Astrocyte of the cerebellum (primary cell): ENCODE data around the gene OXLD1.

Source experiments
- DNase-seq: peaks from one replicate; pipeline ENCODE4 v3.0.0-alpha.2; 2011; ENCODE audit warnings: low read depth
- H3K4me3 ChIP-seq: 2 replicates; pipeline ENCODE4 v1.5.1; 2011; ENCODE audit warnings: mild to moderate bottlenecking, low read depth, low read length, moderate library complexity
- in situ Hi-C: cut with HindIII; loops from 2 replicates; pipeline ENCODE4 v1.10.0; 2017; ENCODE audit warnings: low sequenced_read_pairs
- TF ChIP-seq, protein P1 (sequence below): IDR thresholded peaks from 2 replicates; pipeline ENCODE4 v1.5.1; 2012; ENCODE audit warnings: low read length, low read depth, moderate library complexity, mild to moderate bottlenecking; ENCODE audit errors: missing control alignments

Gene OXLD1

DNA sequence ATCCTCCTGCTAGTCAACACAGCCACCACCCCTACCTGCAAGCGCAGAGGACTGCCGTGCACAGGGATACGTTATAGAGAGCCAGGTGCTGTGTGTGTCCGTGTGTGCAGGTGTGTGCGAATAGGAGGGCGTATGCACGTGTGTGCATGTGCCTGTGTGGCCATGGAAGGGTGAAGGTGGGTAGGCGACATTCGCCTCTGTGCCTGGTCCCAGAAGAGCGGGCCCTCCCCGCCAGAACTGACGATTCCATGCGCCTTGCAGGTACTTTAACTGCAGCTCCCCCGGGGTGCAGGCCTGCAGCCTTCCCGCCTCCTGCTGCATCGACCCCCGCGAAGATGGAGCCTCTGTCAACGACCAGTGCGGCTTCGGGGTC lies 18.8 kb downstream of the OXLD1 start:
- no peak for DNase-seq
- TF ChIP-seq, protein P1, sequence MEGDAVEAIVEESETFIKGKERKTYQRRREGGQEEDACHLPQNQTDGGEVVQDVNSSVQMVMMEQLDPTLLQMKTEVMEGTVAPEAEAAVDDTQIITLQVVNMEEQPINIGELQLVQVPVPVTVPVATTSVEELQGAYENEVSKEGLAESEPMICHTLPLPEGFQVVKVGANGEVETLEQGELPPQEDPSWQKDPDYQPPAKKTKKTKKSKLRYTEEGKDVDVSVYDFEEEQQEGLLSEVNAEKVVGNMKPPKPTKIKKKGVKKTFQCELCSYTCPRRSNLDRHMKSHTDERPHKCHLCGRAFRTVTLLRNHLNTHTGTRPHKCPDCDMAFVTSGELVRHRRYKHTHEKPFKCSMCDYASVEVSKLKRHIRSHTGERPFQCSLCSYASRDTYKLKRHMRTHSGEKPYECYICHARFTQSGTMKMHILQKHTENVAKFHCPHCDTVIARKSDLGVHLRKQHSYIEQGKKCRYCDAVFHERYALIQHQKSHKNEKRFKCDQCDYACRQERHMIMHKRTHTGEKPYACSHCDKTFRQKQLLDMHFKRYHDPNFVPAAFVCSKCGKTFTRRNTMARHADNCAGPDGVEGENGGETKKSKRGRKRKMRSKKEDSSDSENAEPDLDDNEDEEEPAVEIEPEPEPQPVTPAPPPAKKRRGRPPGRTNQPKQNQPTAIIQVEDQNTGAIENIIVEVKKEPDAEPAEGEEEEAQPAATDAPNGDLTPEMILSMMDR = no peak
- in situ Hi-C loops = no loop called here
- H3K4me3 ChIP-seq = no peak overlapping the region

DNA sequence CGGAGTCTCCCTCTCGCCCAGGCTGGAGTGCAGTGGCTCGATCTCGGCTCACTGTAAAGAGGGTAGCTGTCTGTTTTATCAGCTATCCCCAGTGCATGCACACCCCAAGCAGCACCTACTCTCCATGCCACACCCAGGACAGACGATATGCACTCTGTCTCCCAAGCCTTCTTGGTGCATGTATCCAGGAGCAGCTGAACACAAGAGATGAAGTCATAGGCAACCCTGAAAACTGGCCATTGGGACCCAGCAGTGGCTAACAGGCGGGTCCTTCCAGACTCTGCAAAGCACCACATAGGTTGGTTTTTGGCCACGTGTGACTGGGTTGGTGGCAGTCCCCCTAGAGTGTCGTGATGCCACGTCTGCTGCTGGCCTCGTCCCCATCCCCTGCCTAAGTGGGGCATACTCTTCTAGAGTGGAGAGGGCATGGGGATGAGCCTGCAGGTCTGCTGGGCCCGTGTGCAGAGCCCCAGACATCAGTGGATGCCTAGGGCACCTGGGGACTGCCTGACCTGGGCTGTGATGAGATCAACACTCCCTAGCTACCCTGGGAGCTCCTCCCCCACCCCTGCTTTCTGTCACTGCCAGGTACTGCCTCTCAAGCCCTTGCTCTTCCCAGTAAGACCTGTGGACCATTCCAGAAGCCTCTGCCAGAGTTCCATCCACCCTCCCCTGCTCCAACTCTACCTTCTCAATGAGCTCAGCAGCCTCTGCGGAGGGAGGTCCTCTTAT lies 19.4 kb downstream of the OXLD1 start:
- no peak for DNase-seq
- TF ChIP-seq, protein P1 = no peak
- H3K4me3 ChIP-seq = no peak overlapping the region
- in situ Hi-C loops = no loop called here

DNA sequence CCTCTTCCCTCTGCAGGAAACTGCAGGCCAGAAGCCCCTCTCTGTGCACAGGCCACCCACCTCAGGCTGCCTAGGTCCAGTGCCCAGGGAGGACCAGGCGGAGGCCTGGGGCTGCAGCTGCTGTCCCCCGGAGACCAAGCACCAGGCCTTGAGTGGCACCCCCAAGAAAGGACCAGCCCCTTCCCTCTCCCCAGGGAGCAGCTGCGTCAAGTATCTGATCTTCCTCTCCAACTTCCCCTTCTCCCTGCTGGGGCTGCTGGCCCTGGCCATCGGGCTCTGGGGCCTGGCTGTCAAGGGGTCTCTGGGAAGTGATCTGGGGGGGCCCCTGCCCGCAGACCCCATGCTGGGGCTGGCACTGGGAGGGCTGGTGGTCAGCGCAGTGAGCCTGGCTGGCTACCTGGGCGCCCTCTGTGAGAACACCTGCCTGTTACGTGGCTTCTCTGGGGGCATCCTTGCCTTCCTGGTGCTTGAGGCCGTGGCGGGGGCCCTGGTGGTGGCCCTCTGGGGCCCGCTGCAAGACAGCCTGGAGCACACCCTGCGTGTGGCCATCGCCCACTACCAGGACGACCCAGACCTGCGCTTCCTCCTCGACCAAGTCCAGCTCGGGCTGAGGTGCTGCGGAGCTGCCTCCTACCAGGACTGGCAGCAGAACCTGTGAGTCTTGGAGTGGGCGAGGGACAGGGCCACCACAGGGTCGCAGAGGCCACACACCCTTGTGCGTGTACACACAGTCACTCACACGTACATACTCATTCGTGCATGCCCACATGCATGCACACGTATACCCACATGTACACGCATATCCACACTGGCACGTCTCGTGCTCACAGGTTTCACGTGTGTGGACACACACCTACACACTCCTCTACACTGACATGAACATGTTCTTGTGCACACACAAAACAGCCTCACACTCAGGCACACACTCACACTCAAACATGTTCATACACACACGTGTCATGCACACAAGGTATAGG lies 21.1 kb downstream of the OXLD1 start:
- TF ChIP-seq, protein P1 = no peak
- in situ Hi-C loops = no loop called here
- H3K4me3 ChIP-seq = no peak overlapping the region
- no peak for DNase-seq

DNA sequence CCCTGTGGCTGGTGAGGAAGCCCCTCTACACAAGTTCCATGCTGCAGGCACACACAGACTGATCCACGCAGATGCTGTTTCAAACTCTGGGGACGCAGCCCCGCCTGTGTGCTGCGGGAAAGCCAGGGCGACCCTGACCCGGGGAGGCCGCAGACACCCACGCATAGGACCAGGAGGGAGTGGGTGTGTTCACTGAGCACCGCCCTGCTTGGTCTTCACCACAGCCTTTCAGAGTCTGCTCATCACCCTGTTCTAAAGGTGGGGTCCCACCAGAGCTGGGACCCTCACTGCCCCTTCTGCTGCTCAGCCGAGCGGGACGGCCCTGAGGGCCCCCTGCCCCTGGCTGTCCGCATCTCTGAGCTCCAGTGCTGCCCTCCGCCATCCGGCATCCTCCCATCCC lies 21.9 kb downstream of the OXLD1 start:
- DNase-seq = no peak
- H3K4me3 ChIP-seq = no peak overlapping the region
- in situ Hi-C loops = no loop called here
- TF ChIP-seq, protein P1 = no peak

DNA sequence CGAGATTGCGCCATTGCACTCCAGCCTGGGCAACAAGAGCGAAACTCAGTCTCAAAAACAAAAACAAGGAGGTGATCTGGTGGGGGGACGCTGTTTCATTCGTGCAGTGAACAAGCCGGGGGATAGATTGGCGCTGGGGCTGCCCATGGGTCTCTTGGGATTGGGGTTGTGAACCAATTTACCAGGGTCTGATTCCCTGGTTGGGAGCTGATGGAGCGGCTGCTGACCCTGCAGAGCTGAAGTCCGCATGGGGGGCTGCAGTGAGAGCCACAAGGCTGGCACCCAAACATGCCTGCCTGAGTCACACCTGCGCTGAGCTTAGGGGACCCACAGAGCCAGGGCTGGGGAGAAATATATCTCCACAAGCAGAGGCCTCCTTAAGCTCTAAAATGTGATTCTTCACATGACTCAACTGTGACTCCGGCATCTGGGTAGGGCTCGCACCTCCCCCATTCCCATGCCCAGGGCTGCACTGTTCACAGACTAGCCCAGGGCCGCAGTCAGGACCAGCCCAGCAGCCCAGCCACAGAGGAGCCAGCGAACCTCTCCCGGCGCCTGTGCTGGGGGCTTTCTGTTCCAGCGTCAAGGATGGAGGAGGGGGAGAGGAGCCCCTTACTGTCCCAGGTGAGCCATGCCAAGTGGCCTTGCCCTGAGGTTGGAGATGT lies 24.4 kb downstream of the OXLD1 start:
- in situ Hi-C loops = no loop called here
- TF ChIP-seq, protein P1 = no peak

DNA sequence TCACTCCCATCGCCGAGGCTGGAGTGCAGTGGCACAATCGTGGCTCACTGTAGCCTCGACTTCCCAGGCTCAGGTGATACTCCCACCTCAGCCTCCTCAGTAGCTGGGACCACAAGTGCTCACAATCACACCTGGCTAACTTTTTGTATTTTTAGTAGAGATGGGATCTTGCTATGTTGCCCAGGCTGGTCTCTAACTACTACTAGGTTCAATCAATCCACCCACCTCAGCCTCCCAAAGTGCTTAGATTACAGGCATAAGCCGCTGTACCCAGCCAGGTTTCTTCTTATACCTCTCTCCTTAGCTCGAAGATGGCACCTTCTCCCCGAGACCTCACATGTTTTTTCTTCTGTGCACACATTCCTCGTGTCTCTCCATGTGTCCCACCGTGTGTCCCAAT lies 26.4 kb downstream of the OXLD1 start:
- in situ Hi-C loops = no loop called here
- no peak for DNase-seq
- H3K4me3 ChIP-seq = no peak overlapping the region
- TF ChIP-seq, protein P1 = no peak

More for the DNA sequence above, 24.4 kb downstream of the OXLD1 start:
- no peak for DNase-seq
- no peak overlapping the region for H3K4me3 ChIP-seq
